IPS DF 4.7 (cell line): ENCODE measurements around the gene FDPS.
"Not testable (repeated sequence)": the region's sequence is repeated elsewhere in the genome, so short reads cannot be mapped to it uniquely, and the experiment has no call there.

Source experiments
- DNase-seq: peaks from one replicate; pipeline ENCODE4 v3.0.0-alpha.2; 2013; ENCODE audit warnings: low spot score; ENCODE audit errors: extremely low read depth

Gene FDPS

DNA sequence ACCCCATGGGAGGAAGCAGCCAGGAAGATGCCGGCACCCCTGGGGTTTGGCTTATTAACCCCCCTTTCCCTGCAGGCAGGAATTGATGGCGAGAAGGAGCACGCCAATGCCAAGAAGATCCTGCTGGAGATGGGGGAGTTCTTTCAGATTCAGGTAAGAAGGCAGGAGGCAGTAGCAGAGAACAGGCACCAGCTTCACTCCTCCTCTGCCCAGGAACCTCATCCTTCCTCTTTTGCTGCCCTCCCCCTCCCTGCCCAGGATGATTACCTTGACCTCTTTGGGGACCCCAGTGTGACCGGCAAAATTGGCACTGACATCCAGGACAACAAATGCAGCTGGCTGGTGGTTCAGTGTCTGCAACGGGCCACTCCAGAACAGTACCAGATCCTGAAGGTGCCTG is 10.9 kb downstream of the FDPS start:
- no peak for DNase-seq

DNA sequence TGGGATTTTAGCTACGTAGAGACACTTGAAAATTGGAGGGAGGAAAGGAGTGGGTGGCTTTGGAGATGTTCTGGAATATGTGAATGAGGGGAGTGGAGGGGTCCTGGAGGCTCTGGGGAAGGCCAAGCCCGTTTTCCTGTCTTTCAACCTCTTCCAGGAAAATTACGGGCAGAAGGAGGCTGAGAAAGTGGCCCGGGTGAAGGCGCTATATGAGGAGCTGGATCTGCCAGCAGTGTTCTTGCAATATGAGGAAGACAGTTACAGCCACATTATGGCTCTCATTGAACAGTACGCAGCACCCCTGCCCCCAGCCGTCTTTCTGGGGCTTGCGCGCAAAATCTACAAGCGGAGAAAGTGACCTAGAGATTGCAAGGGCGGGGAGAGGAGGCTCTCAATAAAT is 11.6 kb downstream of the FDPS start:
- DNase-seq, result no peak

DNA sequence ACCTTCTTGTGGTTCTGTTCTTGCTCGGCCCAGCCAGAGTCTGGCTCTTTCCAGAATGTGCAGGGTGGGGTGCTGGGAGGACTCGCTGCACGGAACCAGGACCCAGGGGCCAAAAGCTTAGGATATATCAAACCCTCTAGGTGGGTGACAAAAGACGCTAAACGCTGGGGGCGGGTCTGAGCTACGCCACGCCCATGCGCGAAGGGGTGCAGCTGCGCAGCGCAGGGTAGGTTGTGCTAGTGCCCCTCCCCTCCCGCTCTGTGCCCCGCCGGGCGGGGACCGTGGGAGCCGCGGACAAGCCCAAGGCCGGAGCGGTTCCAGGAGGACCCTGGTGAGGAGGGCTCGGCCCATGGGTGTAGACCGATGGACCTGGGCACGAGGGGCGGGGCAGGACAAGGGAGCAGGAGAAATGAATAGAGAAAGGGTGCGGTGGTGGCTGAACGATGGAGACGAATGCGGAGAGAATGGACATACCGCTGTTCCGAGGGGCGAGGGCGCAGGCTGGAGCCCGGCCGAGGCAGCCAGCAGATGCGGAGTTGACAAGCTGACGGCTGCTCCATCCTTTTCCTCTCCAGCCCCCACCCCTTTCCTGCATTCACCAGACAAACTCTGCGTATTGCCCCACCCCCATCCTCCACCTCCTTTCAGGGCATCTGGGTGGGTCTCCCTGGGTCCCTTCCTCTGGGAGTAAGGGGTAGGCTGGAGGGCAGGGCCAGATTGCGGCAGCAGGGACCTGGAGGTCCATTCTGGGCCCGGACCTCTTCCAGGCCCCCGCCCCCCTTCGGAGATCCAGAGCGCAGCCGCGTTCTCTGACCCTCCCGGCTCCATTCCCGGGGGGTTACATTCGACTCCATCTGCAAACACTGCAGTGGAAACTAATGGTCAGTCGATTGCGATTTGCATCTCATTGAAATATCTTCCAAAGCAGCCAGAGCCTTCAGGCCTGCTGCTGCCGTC is 12.3 kb downstream of the FDPS start, which contains the start of gene RUSC1:
Gene RUSC1 (plus strand): TSS at position 234 of the 957 bp plus-strand sequence. CDS start 880 bp downstream, outside the sequence.
- DNase-seq, result no peak

DNA sequence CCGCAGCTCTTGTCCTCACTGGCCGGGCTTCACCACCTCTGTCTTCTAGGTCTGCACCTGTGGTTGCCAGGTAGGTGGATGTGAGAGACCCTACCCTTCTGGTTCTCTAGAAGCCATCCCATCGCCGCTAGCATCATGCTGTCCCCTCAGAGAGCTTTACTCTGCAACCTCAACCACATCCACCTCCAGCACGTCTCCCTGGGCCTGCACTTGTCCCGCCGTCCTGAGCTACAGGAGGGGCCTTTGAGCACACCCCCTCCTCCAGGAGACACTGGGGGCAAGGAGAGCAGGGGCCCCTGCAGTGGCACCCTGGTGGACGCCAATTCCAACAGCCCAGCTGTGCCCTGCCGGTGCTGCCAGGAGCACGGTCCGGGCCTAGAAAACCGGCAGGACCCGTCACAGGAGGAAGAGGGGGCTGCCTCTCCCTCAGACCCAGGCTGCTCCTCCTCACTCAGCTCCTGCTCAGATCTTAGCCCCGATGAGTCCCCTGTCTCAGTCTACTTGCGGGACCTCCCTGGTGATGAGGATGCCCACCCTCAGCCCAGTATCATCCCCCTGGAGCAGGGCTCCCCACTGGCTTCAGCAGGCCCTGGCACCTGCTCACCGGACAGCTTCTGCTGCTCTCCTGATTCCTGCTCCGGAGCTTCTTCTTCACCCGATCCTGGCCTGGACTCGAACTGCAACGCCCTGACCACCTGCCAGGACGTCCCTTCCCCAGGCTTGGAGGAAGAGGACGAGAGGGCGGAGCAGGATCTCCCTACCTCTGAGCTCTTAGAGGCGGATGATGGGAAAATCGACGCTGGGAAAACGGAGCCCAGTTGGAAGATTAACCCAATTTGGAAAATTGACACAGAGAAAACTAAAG is 13.2 kb downstream of the FDPS start:
- DNase-seq, result no peak

DNA sequence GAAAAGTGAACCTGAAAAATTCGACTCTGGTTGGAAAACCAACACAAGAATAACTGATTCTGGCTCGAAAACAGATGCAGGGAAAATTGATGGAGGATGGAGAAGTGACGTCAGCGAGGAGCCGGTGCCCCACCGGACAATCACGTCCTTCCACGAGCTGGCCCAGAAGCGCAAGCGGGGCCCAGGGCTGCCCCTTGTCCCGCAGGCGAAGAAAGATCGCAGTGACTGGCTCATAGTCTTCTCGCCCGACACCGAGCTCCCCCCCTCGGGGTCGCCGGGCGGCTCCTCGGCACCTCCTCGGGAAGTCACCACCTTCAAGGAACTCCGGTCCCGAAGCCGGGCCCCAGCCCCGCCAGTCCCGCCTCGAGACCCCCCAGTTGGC is 13.9 kb downstream of the FDPS start:
- no peak for DNase-seq

DNA sequence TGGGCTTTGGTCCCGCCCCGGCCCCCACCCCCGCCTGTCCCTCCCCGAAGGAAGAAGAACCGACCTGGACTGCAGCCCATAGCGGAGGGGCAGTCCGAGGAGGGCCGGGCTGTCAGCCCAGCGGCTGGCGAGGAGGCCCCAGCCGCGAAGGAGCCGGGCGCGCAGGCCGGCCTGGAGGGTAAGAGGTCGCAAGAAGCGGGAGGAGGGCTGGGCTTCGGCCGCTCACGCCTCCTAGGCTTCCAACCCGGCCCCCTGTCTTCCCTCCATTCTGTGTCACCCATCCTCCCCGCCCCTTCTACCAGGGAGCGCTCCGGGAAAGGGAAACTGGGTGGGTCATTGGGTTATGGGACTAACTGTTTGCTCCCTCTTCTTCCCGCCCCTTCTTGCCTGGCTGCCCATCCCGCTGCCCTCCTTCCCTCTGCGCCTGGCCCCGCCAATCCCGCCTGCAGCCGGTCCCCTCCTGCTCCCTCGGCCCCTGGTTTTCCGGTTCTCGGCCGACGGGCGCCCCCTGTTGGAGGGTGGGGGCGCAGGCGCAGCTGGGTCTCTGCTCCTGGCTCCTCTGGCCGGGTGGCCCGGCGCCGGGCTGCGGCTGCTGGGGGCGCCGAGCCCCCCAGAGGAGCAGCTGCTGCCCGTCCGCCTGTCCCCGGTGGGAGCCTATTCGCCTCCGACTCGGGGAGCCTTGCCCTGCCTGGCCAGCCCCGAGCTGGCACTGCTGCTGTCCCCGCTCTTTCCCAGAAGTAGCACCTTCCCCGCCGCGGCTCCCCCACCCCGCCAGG is 14.5 kb downstream of the FDPS start:
- DNase-seq, result no peak

DNA sequence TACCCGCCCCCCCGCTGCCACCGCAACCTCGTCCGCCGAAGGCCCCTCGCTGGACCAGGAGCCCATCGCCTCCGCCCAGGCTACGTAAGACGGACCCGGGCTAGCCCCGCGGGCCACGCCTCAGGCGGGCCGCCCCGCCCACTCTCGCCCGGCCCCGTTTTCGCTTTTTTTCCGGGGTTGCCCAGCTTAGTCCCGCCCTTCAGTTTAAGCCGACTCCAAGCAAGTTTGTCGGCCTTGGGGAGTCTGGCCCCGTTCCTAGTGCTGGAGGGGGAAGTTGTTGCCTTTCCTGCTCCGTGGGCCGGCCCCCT is 15.0 kb downstream of the FDPS start:
- no peak for DNase-seq

DNA sequence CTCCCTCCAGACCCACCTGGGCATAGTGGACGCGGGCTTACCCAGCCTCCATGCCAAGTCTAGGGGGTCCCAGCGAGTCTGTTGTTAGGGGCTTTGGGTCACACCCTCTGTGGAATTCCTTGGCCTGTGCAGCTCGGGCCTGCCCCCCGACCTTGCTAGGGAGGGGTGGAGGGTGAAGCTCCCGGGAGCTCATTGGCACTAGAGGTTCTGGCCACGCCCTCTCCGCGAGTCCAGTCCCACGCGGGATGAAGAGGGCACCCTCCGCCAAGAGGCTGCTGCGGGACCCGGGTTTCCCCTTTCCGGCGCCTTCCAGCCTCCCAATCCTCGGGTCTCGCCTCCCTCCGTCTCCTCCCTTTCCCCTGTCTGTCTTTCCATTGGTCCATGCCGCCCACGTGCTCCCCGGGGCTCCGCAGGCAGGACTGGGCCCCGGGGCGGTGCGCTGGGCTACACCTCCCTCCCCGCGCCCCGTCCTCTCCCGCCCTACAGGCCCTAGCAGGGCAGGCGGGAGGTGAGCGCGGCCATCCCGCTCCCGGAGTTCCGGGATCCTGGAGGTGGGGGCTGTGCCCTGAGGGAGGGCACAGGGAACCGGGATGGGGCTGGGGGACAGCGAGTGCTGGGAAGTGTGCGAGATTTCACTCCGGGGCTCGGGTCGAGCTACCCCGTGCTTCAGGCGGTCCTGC is 15.5 kb downstream of the FDPS start:
- DNase-seq, result no peak

DNA sequence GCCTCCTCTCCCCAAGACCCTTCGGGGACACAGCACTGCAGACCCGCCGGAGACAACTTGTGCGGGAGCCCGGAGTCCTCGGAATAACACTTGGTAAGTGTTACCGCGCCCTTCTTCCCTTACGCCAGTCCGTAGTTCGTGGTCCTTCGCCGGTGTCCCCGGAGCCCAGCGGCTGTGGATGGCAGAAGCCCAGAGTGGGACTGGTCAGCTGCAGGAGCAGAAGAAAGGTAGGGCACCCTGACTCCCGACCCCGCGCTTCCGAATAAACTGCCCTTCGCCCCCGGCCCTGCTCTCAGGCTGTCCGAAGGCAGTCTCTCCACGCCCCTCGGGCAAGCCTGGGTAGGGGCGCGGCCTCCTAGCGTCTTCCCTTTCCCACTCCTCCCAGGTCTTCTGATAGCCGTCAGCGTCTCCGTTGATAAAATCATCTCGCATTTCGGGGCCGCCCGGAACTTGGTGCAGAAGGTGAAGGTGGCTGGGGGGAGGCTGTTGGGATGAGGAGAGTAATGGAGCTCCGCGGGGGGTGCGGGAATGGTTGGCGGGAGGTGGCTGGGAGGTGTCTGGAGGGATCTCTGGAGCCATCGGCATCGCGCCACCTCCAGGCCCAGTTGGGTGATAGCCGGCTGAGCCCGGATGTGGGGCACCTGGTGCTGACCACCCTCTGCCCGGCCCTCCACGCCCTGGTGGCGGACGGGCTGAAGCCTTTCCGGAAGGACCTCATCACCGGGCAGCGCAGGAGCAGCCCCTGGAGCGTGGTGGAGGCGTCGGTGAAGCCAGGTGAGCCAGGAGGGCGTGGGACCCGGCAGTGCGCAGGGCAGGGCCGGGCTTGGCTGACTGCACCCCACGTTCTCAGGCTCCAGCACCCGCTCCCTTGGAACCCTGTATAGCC is 16.3 kb downstream of the FDPS start:
- DNase-seq, result no peak

DNA sequence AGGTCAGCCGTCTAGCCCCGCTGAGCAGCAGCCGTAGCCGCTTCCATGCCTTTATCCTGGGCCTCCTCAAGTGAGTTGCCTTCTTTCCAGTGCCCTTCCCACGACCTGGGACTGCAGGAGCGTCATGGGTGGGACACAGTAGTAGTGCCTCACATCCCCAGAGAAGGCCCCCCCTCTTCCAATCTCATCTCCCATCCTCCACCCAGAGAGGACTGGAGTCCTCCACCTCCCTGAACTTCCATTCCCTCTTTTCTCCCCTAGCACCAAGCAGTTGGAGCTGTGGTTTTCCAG is 16.9 kb downstream of the FDPS start:
- DNase-seq, result no peak

DNA sequence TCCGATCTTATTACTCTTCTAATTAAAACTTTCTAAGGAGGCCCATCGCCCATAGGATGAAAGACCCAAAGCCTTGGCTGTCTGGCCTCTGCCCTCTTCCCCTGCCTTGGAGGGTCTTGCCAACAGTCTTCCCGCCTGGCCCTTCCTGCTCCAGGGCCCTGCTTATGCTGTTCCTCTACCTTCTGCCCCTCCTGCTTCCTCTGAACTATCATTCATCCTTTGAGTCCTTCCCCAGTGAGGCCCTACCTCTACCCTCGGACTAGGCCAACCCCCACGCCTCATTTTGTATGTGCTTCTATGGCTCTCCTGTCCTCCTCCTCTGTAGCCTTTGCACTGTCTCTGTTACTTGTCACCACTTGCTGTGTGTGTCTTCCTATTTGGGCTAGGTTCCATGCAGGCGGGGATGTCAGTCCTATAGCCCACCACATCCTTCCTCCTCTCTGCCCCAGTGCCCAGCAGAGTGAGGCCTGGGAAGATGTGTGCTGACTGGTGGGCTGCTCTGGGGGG is 17.4 kb downstream of the FDPS start:
- DNase-seq, result no peak

DNA sequence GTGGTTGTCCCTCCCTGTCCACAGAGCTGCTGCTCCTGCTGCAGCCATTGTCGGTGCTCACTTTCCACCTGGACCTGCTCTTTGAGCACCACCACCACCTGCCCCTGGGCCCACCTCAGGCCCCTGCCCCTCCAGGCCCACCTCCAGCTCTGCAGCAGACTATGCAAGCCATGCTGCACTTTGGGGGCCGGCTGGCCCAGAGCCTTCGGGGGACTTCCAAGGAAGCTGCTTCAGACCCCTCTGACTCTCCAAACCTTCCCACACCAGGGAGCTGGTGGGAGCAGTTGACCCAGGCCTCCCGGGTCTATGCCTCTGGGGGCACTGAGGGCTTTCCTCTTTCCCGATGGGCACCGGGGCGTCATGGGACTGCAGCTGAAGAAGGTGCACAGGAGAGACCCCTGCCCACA is 18.0 kb downstream of the FDPS start:
- DNase-seq, result no peak

DNA sequence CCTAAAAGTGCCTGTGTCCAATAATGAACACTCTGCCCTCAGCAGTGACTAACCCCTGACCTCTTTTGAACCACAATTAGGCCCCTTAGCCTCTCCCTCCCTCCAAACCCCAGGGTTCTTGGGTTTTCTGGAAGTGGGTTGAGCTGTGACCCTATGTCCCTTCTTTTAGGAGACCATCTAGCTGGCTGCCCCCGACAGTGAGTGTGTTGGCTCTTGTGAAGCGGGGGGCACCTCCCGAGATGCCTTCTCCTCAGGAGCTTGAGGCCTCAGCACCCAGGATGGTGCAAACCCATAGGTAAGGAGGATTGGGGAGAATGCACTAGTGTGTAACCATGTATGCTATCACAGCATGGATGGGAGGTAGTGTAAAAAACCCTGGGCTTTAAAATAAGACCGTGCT is 19.3 kb downstream of the FDPS start:
- no peak for DNase-seq

DNA sequence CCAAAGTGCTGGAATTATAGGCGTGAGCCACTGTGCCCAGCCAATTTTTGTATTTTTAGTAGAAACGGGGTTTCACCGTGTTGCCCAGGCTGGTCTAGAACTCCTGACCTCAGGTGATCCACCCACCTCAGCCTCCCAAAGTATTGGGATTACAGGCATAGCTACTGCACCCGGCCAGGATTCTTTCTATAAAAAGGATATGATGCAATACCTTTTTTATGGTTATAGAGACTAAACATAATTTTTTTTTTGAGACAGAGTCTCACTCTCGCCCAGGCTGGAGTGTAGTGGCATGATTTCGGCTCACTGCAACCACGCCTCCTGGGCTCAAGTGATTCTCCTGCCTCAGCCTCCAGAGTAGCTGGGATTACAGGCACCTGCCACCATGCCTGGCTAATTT is 20.2 kb downstream of the FDPS start:
- DNase-seq, result not testable (repeated sequence)

DNA sequence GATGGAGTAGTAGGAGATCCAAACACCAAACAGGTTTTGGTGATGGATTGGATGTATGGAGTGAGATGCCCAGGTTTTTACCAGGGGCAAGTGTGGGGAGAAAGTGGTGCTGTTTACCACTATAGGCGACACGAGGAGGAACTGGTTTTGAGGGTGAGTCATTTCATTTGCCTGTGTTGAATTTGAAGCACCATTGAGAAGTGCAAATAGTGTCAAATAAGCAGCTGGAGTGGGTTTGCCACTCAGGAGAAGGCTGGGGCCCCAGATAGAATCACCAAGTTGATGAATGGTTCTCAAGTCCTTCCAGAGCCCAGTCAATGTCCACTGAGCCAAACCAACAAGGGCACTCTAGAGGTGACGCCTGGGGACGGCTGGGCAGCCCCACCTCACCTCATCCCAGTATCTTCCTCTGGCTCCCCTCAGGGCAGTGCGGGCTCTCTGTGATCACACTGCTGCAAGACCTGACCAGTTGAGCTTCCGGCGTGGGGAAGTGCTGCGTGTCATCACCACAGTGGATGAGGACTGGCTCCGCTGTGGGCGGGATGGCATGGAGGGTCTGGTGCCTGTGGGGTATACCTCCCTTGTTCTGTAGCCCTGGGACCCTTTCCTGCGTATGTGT is 21.4 kb downstream of the FDPS start:
- no peak for DNase-seq

DNA sequence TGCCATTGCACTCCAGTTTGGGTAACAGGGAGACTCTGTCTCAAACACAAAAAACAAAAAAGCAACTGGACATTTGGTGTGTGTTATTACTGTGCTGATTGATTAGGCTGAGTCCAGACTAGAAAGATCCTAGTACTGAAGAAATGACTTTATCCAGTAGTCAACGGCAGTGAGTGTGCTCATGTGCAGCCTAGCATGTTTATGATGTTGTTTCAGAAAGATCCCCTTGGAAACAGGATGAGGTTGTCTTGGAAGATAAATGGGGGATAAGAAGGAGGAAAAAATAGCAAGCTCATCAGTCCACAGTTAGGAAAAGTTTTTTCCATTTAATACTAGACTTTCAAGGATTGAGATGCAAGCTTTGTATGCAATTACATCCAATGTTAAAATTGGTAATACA is 26.3 kb downstream of the FDPS start:
- DNase-seq, result no peak

DNA sequence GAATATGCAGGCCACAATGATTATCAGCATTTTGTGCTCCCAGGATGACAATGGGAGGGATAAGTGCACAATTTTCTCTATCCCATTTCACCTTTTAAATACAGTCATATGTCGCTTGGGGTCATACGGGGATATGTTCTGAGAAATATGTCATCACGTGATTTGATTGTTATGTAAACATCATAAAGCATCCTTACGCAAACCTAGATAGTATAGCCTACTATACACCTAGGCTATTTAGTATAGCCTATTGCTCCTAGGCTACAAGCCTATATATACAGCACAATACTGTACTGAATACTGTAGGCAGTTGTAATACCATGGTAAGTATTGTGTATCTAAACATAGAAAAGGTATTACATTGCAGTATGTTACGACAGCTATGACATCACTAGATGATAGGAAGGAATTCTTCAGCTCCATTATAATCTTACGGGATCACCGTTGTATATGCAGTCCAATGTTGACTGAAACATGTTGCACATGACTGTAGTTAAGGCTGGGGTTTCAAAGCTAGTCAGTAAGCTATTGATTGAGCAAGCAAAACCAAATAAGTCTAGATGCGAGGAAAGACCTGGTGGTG is 30.9 kb downstream of the FDPS start:
- DNase-seq, result no peak

DNA sequence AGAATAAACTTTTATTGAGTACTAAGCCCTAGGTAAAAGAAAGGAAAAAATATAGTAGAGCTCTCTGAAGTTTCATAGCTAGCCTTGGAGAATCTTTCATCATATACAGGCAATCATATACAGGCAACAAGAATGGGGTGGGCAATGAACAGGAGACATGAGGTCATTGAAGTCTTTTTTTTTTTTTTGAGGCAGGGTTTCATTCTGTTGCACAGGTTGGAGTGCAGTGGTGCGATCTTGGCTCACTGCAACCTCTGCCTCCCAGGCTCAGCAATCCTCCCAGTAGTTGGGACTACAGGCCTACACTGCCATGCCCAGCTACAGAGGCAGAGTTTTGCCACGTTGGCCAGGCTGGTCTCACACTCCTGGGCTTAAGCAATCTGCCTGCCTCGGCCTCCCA is 34.2 kb downstream of the FDPS start:
- no peak for DNase-seq

DNA sequence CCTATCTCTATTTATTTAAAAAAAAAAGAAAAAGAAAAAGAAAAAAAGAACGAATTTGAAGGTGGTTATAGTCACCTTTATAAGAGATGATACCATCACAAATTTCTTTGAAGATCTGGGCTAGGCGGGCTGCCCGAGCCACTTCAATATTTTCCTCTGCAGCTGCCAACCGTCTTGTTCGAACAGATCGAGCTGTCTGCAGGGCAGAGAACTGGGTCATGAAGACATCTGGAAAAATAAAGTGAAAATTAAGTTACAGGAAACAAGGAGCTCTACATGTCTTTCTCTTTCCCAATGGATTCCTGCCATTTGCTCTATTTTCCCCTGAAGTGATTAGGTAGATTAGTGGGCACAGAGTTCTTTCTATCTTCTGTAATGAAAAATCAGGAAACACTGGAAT is 44.0 kb downstream of the FDPS start:
- no peak for DNase-seq
